SK-N-MC (cell line): ENCODE measurements around the gene CPLX3.

Experiments
- EZH2 ChIP-seq: fragments of 200-600 bp; sonication (generic); IDR thresholded peaks from one replicate; pipeline ENCODE4 v1.6.1; 2017; ENCODE audit warnings: antibody characterized with exemption
- POLR2AphosphoS5 ChIP-seq: IDR thresholded peaks from 2 replicates; pipeline ENCODE4 v1.6.1; 2012; ENCODE audit warnings: mild to moderate bottlenecking, low read depth, low read length, borderline replicate concordance

DNA sequence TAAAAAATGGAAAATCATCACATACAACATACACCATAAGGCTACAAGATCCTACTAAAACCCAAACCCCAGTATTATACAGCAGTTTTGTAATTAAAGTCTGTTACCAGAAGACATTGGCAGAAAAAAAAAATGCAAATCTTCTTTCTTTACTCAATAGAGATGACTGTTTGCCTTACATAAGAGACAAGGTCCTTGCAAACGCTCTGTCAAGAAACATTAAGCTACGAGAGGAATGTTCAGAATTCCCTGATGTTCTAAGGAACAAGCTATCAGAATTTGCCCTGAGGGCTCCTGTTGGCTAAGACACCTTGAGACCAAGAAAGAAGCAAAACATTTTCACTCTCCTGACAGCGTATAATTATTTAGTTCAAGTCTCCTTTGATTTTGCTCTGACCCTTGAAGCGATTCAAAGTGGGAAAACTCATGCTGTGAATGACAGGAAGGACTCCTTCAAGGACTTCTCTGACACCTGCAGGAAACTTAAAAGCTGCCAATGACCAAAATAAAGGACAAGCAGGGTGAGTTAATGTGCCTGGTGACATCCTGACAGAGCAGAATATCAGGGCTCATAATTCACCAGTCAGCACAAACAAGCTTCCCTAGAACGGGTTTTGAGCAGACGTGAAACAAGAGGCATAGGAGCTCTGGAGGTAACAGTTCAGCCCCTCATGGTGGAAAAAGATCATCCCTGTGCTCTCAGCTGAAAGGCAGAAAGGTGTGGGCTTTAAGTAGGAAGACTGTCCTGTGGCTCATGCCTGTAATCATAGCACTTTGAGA lies 44.2 kb downstream of the CPLX3 start:
- TF ChIP-seq EZH2 (no peak), POLR2AphosphoS5 (0 out of 2 replicates have a peak, but pooled peaks have one; percentile 27)
